ENCODE results near the gene GDI2.

Gene GDI2

GRCh38 chr10:5789626-5790025 lies 23.6 kb downstream of the GDI2 start:
- no peaks in the 10 kb centered on the region for H3K9me2 ChIP-seq (ENCODE audit: low read depth, low read length)
- peaks cover 94% of the 10 kb centered on the region for H3K36me3 ChIP-seq (ENCODE audit: insufficient read depth, low read length)
- TF ChIP-seq, protein P1, sequence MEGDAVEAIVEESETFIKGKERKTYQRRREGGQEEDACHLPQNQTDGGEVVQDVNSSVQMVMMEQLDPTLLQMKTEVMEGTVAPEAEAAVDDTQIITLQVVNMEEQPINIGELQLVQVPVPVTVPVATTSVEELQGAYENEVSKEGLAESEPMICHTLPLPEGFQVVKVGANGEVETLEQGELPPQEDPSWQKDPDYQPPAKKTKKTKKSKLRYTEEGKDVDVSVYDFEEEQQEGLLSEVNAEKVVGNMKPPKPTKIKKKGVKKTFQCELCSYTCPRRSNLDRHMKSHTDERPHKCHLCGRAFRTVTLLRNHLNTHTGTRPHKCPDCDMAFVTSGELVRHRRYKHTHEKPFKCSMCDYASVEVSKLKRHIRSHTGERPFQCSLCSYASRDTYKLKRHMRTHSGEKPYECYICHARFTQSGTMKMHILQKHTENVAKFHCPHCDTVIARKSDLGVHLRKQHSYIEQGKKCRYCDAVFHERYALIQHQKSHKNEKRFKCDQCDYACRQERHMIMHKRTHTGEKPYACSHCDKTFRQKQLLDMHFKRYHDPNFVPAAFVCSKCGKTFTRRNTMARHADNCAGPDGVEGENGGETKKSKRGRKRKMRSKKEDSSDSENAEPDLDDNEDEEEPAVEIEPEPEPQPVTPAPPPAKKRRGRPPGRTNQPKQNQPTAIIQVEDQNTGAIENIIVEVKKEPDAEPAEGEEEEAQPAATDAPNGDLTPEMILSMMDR (IDR thresholded peaks at IDR 0.05; ENCODE audit: low read length): no peak
- TF ChIP-seq EZH2 (IDR thresholded peaks at IDR 0.05; ENCODE audit: borderline replicate concordance, low read length): no peak
- no peaks in the 10 kb centered on the region for H3K9me3 ChIP-seq (ENCODE audit: low read length)
- H3K4me3 ChIP-seq (ENCODE audit: low read depth, low read length, poor library complexity, severe bottlenecking): no peak overlapping the region
- no peaks in the 10 kb centered on the region for H3K27me3 ChIP-seq (ENCODE audit: insufficient read depth, low read length)
- no peaks in the 10 kb centered on the region for H3F3A ChIP-seq (ENCODE audit: insufficient read depth, low read length)
- H3K27ac ChIP-seq (ENCODE audit: low read depth, low read length, poor library complexity, severe bottlenecking): no peak overlapping the region
- no peaks in the 10 kb centered on the region for H4K20me1 ChIP-seq (ENCODE audit: insufficient read depth, low read length)
- H3K9ac ChIP-seq (ENCODE audit: low read length): no peak overlapping the region
- H2AFZ ChIP-seq (ENCODE audit: low read length): no peak overlapping the region
- H3K4me2 ChIP-seq (ENCODE audit: low read length): no peak overlapping the region
- peaks cover 3% of the 10 kb centered on the region for H3K79me2 ChIP-seq (ENCODE audit: insufficient read depth, low read length)
- no peaks in the 10 kb centered on the region for H3K4me1 ChIP-seq (ENCODE audit: insufficient read depth, low read length, severe bottlenecking)

DNA sequence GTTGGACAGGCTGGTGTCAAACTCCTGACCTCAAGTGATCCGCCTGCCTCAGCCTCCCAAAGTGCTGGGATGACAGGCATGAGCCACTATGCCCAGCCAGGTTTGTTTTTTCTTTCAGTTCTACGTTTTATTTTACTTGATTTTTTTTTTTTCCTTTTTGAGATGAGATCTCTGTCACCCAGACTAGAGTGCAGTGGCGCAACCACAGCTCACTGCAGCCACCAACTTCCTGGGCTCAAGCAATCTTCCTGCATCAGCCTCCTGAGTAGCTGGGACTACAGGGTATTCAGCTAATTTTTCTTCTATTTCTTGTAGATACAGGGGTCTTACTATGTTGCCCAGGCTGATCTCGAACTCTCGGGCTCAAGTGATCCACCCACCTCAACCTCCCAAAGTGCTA lies 24.3 kb downstream of the GDI2 start:
- no peaks in the 10 kb centered on the region for H3F3A ChIP-seq (ENCODE audit: insufficient read depth, low read length)
- H3K4me2 ChIP-seq (ENCODE audit: low read length): no peak overlapping the region
- H3K4me3 ChIP-seq (ENCODE audit: low read depth, low read length, poor library complexity, severe bottlenecking): no peak overlapping the region
- H4K20me1 ChIP-seq (ENCODE audit: insufficient read depth, low read length): no peaks in the 10 kb centered on the region
- peaks cover 95% of the 10 kb centered on the region for H3K36me3 ChIP-seq (ENCODE audit: insufficient read depth, low read length)
- peaks cover 6% of the 10 kb centered on the region for H3K79me2 ChIP-seq (ENCODE audit: insufficient read depth, low read length)
- TF ChIP-seq EZH2 (IDR thresholded peaks at IDR 0.05; ENCODE audit: borderline replicate concordance, low read length): no peak
- TF ChIP-seq, protein P1 (IDR thresholded peaks at IDR 0.05; ENCODE audit: low read length): no peak
- H3K9me3 ChIP-seq (ENCODE audit: low read length): no peaks in the 10 kb centered on the region
- no peaks in the 10 kb centered on the region for H3K27me3 ChIP-seq (ENCODE audit: insufficient read depth, low read length)
- H3K27ac ChIP-seq (ENCODE audit: low read depth, low read length, poor library complexity, severe bottlenecking): no peak overlapping the region
- H3K9ac ChIP-seq (ENCODE audit: low read length): no peak overlapping the region
- H3K4me1 ChIP-seq (ENCODE audit: insufficient read depth, low read length, severe bottlenecking): no peaks in the 10 kb centered on the region
- no peak overlapping the region for H2AFZ ChIP-seq (ENCODE audit: low read length)
- H3K9me2 ChIP-seq (ENCODE audit: low read depth, low read length): no peaks in the 10 kb centered on the region

DNA sequence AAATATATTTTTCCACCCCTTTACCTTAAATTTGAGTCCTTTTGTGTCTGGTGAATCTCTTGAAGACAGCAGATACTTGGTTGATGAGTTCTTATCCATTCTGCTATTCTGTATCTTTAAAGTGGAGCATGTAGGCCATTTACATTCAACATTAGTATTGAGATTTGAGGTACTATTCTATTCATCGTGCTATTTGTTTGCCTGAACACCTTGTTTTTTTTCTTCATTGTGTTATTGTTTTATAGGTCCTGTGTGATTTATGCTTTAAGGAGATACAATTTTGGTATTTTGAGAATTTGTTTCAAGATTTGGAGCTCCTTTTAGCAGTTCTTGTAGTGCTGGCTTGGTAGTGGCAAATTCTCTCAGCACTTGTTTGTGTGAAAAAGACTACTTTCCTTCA lies 29.9 kb downstream of the GDI2 start:
- Histone ChIP-seq H3K4me1 (ENCODE audit: insufficient read depth, low read length, severe bottlenecking) (no peaks in the 10 kb centered on the region), H2AFZ (ENCODE audit: low read length) (no peak overlapping the region), H3K9ac (ENCODE audit: low read length) (no peak overlapping the region), H3K27ac (ENCODE audit: low read depth, low read length, poor library complexity, severe bottlenecking) (no peak overlapping the region), H3F3A (ENCODE audit: insufficient read depth, low read length) (no peaks in the 10 kb centered on the region), H3K27me3 (ENCODE audit: insufficient read depth, low read length) (no peaks in the 10 kb centered on the region), H3K9me2 (ENCODE audit: low read depth, low read length) (no peaks in the 10 kb centered on the region), H3K79me2 (ENCODE audit: insufficient read depth, low read length) (peaks cover 54% of the 10 kb centered on the region), H3K4me2 (ENCODE audit: low read length) (no peak overlapping the region), H3K36me3 (ENCODE audit: insufficient read depth, low read length) (peaks cover 100% of the 10 kb centered on the region), H4K20me1 (ENCODE audit: insufficient read depth, low read length) (0 out of 2 replicates have a peak, but pooled peaks cover 3% of the 10 kb centered on the region), H3K9me3 (ENCODE audit: low read length) (no peaks in the 10 kb centered on the region), H3K4me3 (ENCODE audit: low read depth, low read length, poor library complexity, severe bottlenecking) (no peak overlapping the region)
- TF ChIP-seq EZH2 (IDR thresholded peaks at IDR 0.05; ENCODE audit: borderline replicate concordance, low read length): no peak
- TF ChIP-seq, protein P1 (IDR thresholded peaks at IDR 0.05; ENCODE audit: low read length): no peak
